ENCODE results near the gene ARL16. TPM values are rescaled to one million over a fixed set of nuclear protein-coding genes. Genes with fewer than 3 reads are reported as not detected.
A peak's percentile ranks its signal among the peaks of the same experiment; 100 is the strongest.

Gene ARL16
- total RNA-seq, 5 donors from 2014 or later (not counting 1 experiment from before 2014, with no cell fraction given) = 30.9 to 51.0 (median 39.3) TPM

DNA sequence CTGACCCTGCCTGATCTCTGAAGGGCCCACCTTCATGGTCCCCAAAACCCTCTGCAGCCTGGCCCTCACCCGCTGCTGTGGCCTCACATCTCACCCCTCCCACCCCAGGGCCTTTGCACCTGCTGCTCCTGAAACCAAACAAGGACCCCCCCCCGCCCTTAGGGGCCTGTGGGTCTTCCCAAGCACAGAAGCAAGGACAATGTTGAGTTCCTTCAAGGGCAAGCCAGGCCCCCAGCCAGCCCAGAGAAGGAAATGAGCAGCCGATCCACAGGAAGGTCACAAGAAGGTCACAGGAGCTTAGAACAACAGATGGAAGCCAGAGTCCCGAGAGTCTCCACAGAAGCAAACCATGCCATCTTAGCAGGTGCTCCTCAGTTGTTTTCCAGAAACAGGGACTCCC, 26.8 kb downstream of the ARL16 start:
- H3K36me3 ChIP-seq (ENCODE audit: control insufficient read depth in 2 of 2, extremely low read depth in 1 of 2, insufficient read depth in 1 of 2, low read length in 1 of 2) = no peaks in the 10 kb centered on the region
- Mint-ChIP-seq H3K27ac (no peak overlapping the region), H3K36me3 (no peaks in the 10 kb centered on the region), H3K9me3 (no peaks in the 10 kb centered on the region), H3K4me1 (peaks cover 14 to 21% (median 18%) of the 10 kb centered on the region in 3 donors), H3K4me3 (no peak overlapping the region), H3K27me3 (peaks cover 2 to 12% of the 10 kb centered on the region in 2 donors)
- DNase-seq (no peak), ATAC-seq (replicated peaks in 1 of 4) (no peak)
- no peaks in the 10 kb centered on the region for H3K9me3 ChIP-seq
- H3K4me1 ChIP-seq (ENCODE audit: control insufficient read depth in 1 of 2, extremely low read depth in 1 of 2, insufficient read depth in 2 of 2, low read length in 2 of 2) = peaks cover 11 to 28% of the 10 kb centered on the region in 2 experiments
- no peak overlapping the region for H3K27ac ChIP-seq (ENCODE audit: low read length)
- peaks cover 0 to 42% of the 10 kb centered on the region in 2 experiments for H3K27me3 ChIP-seq (replicated peaks in 1 of 2; ENCODE audit: control insufficient read depth in 2 of 2, extremely low read depth in 1 of 2, insufficient read depth in 2 of 2, low read length in 1 of 2)
- POLR2A ChIA-PET = no interaction called here
- H3K4me3 ChIP-seq (ENCODE audit: control insufficient read depth in 1 of 2, extremely low read depth in 1 of 2, low read length in 1 of 2) = no peak overlapping the region
- CTCF ChIA-PET = interaction anchor here in 1 of 2 donors (0.6 kb wide), 1 partner anchor 311 kb away, joined by 3 read pairs; no protein-coding TSS in a partner anchor
- 35% methylated on average over 3 of the region's 4 CpGs for WGBS (ENCODE audit: insufficient coverage)

DNA sequence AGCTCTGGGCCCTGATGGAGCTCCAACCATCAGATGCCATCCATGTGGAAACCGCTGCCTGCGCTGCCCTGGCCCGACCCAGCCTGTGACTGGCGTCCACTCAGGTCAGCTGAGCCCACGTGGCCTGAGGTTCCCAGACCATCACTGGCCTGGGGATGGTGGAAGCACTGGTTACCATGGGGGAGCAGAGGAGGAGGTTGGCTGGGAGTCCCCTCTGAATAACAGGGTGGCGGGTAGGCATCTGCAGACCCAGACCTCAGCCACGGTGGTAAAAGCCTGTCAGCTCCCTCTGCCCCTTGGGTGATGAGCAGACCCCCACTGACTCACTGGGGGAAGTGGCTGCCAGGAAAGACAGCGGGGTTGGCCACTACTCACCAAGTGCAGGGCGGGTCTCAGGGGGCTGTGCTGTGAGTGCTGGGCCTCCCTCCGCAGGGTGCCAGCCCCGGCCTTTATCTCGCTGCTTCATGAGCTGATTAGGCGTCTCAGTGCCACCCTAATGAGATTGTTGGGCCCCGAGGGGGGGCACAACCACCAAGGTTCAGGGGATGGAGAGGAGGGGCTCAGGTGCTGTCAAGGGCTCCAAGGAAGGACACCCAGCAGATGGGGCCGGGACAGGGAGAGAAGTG, 27.4 kb downstream of the ARL16 start, which contains the start of gene PDE6G:
Gene PDE6G (minus strand): TSS at position 425 of the 626 bp plus-strand sequence. CDS start 3,237 bp downstream, outside the sequence.
- Mint-ChIP-seq H3K4me1 (peaks cover 16 to 23% (median 17%) of the 10 kb centered on the region in 3 donors), H3K36me3 (no peaks in the 10 kb centered on the region), H3K27me3 (peaks cover 5 to 16% of the 10 kb centered on the region in 2 donors), H3K27ac (no peak within 1 kb of the TSS), H3K9me3 (no peaks in the 10 kb centered on the region), H3K4me3 (no peak within 1 kb of the TSS)
- WGBS (ENCODE audit: insufficient coverage) = 91% methylated on average over 15 of the region's 15 CpGs
- Histone ChIP-seq H3K4me1 (ENCODE audit: control insufficient read depth in 1 of 2, extremely low read depth in 1 of 2, insufficient read depth in 2 of 2, low read length in 2 of 2) (peaks cover 9 to 28% of the 10 kb centered on the region in 2 experiments), H3K27ac (ENCODE audit: low read length) (no peak within 1 kb of the TSS), H3K36me3 (ENCODE audit: control insufficient read depth in 2 of 2, extremely low read depth in 1 of 2, insufficient read depth in 1 of 2, low read length in 1 of 2) (no peaks in the 10 kb centered on the region), H3K9me3 (no peaks in the 10 kb centered on the region), H3K4me3 (ENCODE audit: control insufficient read depth in 1 of 2, extremely low read depth in 1 of 2, low read length in 1 of 2) (no peak within 1 kb of the TSS), H3K27me3 (replicated peaks in 1 of 2; ENCODE audit: control insufficient read depth in 2 of 2, extremely low read depth in 1 of 2, insufficient read depth in 2 of 2, low read length in 1 of 2) (peaks cover 0 to 48% of the 10 kb centered on the region in 2 experiments)
- DNase-seq = no peak
- no peak for ATAC-seq (replicated peaks in 1 of 4)
- CTCF ChIA-PET = interaction anchor here in 1 of 2 donors (0.6 kb wide), 1 partner anchor 311 kb away, joined by 3 read pairs; no protein-coding TSS in a partner anchor
- POLR2A ChIA-PET = no interaction called here

DNA sequence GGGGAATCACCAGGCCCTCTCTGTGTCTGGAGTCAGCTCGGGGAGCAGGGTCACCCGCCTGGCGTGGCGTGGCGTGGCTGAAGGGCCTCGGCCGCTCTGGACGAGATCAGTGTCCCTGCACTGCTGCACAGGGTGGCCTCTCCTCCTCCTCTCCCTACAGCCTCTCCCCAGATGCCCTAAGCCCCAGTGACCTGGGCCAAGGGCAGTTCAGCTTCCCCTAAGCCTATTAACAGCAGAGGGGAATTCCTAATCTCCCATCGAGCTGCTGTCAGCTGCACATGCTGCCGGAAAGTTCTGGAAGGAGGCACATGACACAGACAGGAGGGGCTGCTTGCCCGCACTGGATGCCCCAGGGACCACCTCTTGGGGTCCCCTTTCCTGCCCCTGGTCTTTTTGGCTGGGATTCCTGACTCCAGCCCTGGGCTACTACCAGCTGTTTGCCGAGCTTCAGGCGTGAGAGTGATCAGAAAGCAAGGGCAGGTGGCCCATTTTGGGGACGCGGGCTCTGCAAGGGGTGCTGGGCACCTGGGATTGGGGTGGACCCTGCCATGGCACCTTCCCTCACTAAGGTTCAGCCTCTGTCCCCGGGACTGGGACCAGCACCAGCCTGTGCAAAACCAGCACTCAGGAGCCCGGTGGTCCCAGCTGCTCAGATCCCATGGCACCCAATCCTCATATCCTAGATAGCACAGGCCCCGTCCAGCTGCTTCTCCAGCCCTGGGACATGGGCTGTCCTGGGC, 28.0 kb downstream of the ARL16 start:
- Histone ChIP-seq H3K27ac (ENCODE audit: low read length) (no peak overlapping the region), H3K36me3 (ENCODE audit: control insufficient read depth in 2 of 2, extremely low read depth in 1 of 2, insufficient read depth in 1 of 2, low read length in 1 of 2) (no peaks in the 10 kb centered on the region), H3K4me1 (ENCODE audit: control insufficient read depth in 1 of 2, extremely low read depth in 1 of 2, insufficient read depth in 2 of 2, low read length in 2 of 2) (peaks cover 8 to 28% of the 10 kb centered on the region in 2 experiments), H3K4me3 (ENCODE audit: control insufficient read depth in 1 of 2, extremely low read depth in 1 of 2, low read length in 1 of 2) (no peak overlapping the region), H3K9me3 (no peaks in the 10 kb centered on the region), H3K27me3 (replicated peaks in 1 of 2; ENCODE audit: control insufficient read depth in 2 of 2, extremely low read depth in 1 of 2, insufficient read depth in 2 of 2, low read length in 1 of 2) (peaks cover 0 to 55% of the 10 kb centered on the region in 2 experiments)
- ATAC-seq (replicated peaks in 1 of 4) = no peak
- no peak for DNase-seq
- 83% methylated on average over 18 of the region's 18 CpGs for WGBS (ENCODE audit: insufficient coverage)
- Mint-ChIP-seq H3K4me1 (peaks cover 16 to 23% (median 17%) of the 10 kb centered on the region in 3 donors), H3K27ac (no peak overlapping the region), H3K4me3 (no peak overlapping the region), H3K9me3 (no peaks in the 10 kb centered on the region), H3K27me3 (peaks cover 5 to 20% of the 10 kb centered on the region in 2 donors), H3K36me3 (no peaks in the 10 kb centered on the region)
- ChIA-PET CTCF (no interaction called here), POLR2A (no interaction called here)

DNA sequence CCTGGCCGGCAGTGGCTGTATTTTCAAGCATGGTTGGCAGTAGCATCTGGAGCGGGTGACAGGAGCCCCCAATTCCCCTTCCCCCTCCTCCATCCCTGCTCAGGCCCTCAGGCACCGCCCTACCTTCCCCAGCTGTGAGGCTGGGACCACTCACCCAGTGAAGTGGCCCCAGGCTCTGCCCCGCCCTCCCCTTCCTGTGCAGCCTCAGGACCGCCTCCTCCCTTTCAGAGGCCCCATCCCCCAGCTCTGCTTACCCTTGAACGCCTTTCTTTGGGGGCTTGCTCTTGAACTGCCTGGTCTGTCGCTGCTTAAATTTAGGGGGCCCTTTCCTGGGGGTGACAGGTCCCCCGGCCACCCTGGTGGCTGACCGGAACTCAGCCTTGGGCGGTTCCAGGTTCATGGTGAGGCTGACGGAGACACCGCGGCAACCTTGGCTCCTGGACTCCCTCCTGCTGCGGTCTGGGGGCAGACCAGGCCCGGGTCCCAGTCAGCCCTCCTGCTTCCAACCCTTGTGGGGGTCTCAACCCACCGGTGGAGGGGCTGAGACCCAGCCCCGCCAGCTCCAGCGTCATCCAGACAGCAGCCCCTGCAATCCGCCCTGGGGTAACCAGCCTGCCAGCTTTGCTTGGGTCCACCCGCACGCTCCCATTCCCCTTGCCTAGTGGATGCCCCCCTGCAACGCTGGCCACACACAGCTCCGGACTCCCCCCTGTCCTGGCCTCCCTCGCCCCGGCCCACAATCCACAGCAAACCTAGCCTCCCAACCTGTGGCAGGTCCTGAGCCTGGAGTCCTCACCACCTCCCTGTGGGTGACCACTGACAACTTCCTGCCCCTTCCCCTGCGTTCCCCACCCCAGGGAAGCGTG, 30.5 kb downstream of the ARL16 start:
- no peaks in the 10 kb centered on the region for H3K9me3 Mint-ChIP-seq
- H3K27me3 ChIP-seq (replicated peaks in 1 of 2; ENCODE audit: control insufficient read depth in 2 of 2, extremely low read depth in 1 of 2, insufficient read depth in 2 of 2, low read length in 1 of 2) = peaks cover 0 to 77% of the 10 kb centered on the region in 2 experiments
- no peak overlapping the region for H3K27ac ChIP-seq (ENCODE audit: low read length)
- ATAC-seq (replicated peaks in 1 of 4) = peak; percentile 64 to 77 (median 68)
- ChIA-PET POLR2A (no interaction called here), CTCF (no interaction called here)
- H3K27ac Mint-ChIP-seq = peak overlapping the region in 1 of 2 donors; percentile 28
- no peaks in the 10 kb centered on the region for H3K9me3 ChIP-seq
- no peaks in the 10 kb centered on the region for H3K36me3 ChIP-seq (ENCODE audit: control insufficient read depth in 2 of 2, extremely low read depth in 1 of 2, insufficient read depth in 1 of 2, low read length in 1 of 2)
- H3K4me1 Mint-ChIP-seq = peaks cover 16 to 23% (median 17%) of the 10 kb centered on the region in 3 donors
- peak in 6 of 35 experiments; percentile 7 to 33 (median 18) for DNase-seq
- no peaks in the 10 kb centered on the region for H3K36me3 Mint-ChIP-seq
- peaks cover 8 to 28% of the 10 kb centered on the region in 2 experiments for H3K4me1 ChIP-seq (ENCODE audit: control insufficient read depth in 1 of 2, extremely low read depth in 1 of 2, insufficient read depth in 2 of 2, low read length in 2 of 2)
- peak overlapping the region; percentile 34 to 62 for H3K4me3 ChIP-seq (ENCODE audit: control insufficient read depth in 1 of 2, extremely low read depth in 1 of 2, low read length in 1 of 2)
- peak overlapping the region; percentile 51 to 82 (median 59) for H3K4me3 Mint-ChIP-seq
- 25% methylated on average over 23 of the region's 27 CpGs for WGBS (ENCODE audit: insufficient coverage)
- H3K27me3 Mint-ChIP-seq = peaks cover 5 to 38% of the 10 kb centered on the region in 2 donors

DNA sequence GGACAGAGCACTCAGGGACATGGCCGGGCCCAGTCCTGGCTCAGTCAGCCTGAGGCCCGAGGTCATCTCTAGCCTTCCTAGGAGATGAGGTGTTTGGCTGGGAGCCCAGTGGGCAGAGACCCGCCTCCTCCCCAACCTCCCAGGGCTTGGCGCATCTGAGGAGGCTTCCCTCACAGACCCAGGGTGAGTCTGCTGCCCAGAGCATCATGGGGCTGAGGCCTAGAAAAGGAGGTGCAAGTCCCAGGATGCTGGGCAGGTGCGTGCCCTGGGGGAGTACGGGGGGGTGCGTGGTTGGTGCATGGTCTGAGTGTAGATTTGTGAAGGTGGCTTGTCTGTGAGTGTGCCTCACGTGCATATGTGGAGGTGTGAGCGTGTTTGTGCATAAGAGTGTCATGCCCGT, 31.9 kb downstream of the ARL16 start:
- no peak for ATAC-seq (replicated peaks in 1 of 4)
- ChIA-PET POLR2A (no interaction called here), CTCF (no interaction called here)
- H3K4me1 Mint-ChIP-seq = peaks cover 10 to 17% (median 15%) of the 10 kb centered on the region in 3 donors
- H3K9me3 ChIP-seq = no peaks in the 10 kb centered on the region
- no peaks in the 10 kb centered on the region for H3K9me3 Mint-ChIP-seq
- no peaks in the 10 kb centered on the region for H3K36me3 Mint-ChIP-seq
- peak overlapping the region in 1 of 2 donors; percentile 5 for H3K27ac Mint-ChIP-seq
- no peak overlapping the region for H3K27ac ChIP-seq (ENCODE audit: low read length)
- peaks cover 5 to 43% of the 10 kb centered on the region in 2 donors for H3K27me3 Mint-ChIP-seq
- H3K27me3 ChIP-seq (replicated peaks in 1 of 2; ENCODE audit: control insufficient read depth in 2 of 2, extremely low read depth in 1 of 2, insufficient read depth in 2 of 2, low read length in 1 of 2) = peaks cover 2 to 87% of the 10 kb centered on the region in 2 experiments
- H3K36me3 ChIP-seq (ENCODE audit: control insufficient read depth in 2 of 2, extremely low read depth in 1 of 2, insufficient read depth in 1 of 2, low read length in 1 of 2) = no peaks in the 10 kb centered on the region
- 96% methylated on average over 9 of the region's 10 CpGs for WGBS (ENCODE audit: insufficient coverage)
- H3K4me1 ChIP-seq (ENCODE audit: control insufficient read depth in 1 of 2, extremely low read depth in 1 of 2, insufficient read depth in 2 of 2, low read length in 2 of 2) = peaks cover 8 to 23% of the 10 kb centered on the region in 2 experiments
- DNase-seq = no peak
- peak overlapping the region in 1 of 3 donors; percentile 68 for H3K4me3 Mint-ChIP-seq
- no peak overlapping the region for H3K4me3 ChIP-seq (ENCODE audit: control insufficient read depth in 1 of 2, extremely low read depth in 1 of 2, low read length in 1 of 2)

DNA sequence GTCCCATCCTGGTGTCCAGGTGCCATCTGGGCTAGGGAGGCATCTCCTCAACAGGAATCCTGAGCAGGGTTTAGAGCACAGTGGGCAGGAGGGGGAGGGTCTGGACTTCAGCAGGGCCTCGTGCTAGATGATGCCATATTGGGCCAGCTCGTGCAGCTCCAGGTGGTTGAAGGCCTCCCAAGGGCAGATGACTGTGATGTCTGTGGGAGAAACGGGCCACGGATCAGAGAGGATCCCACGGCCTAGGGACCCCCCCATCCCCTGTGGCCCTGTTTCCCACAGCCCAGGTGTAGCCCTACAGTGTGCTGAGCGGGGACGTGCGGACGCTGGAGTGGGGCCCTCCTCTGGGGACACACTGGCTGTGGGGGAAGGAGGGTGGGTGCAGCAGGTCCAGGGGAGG, 32.6 kb downstream of the ARL16 start:
- Histone ChIP-seq H3K9me3 (no peaks in the 10 kb centered on the region), H3K36me3 (ENCODE audit: control insufficient read depth in 2 of 2, extremely low read depth in 1 of 2, insufficient read depth in 1 of 2, low read length in 1 of 2) (no peaks in the 10 kb centered on the region), H3K27ac (ENCODE audit: low read length) (no peak overlapping the region), H3K4me3 (ENCODE audit: control insufficient read depth in 1 of 2, extremely low read depth in 1 of 2, low read length in 1 of 2) (no peak overlapping the region), H3K4me1 (ENCODE audit: control insufficient read depth in 1 of 2, extremely low read depth in 1 of 2, insufficient read depth in 2 of 2, low read length in 2 of 2) (peaks cover 8 to 16% of the 10 kb centered on the region in 2 experiments), H3K27me3 (replicated peaks in 1 of 2; ENCODE audit: control insufficient read depth in 2 of 2, extremely low read depth in 1 of 2, insufficient read depth in 2 of 2, low read length in 1 of 2) (peaks cover 2 to 84% of the 10 kb centered on the region in 2 experiments)
- Mint-ChIP-seq H3K4me3 (no peak overlapping the region), H3K4me1 (peaks cover 10 to 17% (median 15%) of the 10 kb centered on the region in 3 donors), H3K27ac (no peak overlapping the region), H3K27me3 (peaks cover 5 to 43% of the 10 kb centered on the region in 2 donors), H3K36me3 (no peaks in the 10 kb centered on the region), H3K9me3 (no peaks in the 10 kb centered on the region)
- no peak for DNase-seq
- WGBS (ENCODE audit: insufficient coverage) = no CpG with 5 or more reads among the region's 9 CpGs
- ATAC-seq (replicated peaks in 1 of 4) = no peak
- CTCF ChIA-PET = no interaction called here
- POLR2A ChIA-PET = interaction anchor here in 1 of 2 donors (0.5 kb wide), 1 partner anchor 1057 kb away, joined by 3 read pairs; no protein-coding TSS in a partner anchor
